Embryonic facial prominence (tissue), 1 donor: Measurements from ENCODE around the gene ARF1.

Experiments used
- DNase-seq: peaks from one replicate; pipeline ENCODE4 v3.0.0-alpha.2; 2016; ENCODE audit errors: extremely low spot score

ARF1 gene

GRCh38 chr1:228088586-228089498, 6.3 kb downstream of the ARF1 start:
- DNase-seq: no peak

- DNase-seq: no peak
Measured at GRCh38 chr1:228089519-228090380, 7.2 kb downstream of the ARF1 start.

- DNase-seq: no peak
Measured at GRCh38 chr1:228090613-228091081, 8.1 kb downstream of the ARF1 start.

DNA sequence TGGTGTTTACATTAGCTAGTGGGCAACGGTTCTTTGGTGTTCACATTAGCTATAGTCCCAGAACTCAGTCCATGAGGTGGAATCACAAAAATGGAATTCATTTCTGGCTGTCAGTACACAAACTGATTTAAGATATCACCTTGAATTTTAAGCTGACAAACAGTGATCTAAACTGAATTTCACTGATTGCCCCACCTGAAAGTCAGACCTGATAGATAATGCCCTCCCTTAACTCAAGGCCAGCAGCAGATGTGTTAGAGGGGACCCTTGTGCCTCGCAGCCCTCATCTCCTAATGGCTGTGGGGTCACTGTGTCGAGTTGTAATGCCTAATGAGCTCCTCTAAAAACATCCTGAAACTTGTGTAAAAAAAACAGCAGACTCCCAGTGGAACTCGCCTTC, 8.6 kb downstream of the ARF1 start:
- no peak for DNase-seq

GRCh38 chr1:228092342-228093049, 10.0 kb downstream of the ARF1 start:
- DNase-seq: no peak

- DNase-seq: no peak
Measured at GRCh38 chr1:228093050-228093906, 10.8 kb downstream of the ARF1 start.

DNA sequence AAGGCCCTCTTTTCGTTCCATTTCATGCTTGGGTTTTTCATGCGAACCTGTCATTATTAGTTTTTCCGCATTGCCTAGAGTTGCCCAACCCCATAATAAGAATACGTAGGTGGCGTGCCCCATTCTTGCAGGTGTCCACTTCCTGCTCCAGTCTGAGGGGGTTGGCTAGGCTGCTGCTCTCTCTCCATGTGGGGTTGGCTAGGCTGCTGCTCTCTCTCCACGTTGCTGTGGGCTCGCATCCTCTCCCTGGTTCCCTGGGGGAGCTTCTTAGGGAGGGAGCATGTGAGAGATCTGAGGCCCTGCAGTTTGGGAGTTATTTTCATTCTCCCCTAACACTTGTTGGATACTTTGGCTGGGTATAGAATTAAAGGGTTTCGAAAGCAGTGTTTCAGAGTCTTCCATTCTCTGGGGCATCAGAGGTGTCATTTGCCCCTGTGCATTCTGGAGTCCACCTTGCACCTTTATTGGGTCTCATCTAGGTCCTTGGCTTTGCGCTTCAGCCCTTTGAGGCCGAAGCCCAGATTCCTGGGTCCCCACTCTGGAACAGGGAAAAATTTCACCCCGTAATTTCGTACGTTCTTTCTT, 12.0 kb downstream of the ARF1 start:
- no peak for DNase-seq

DNA sequence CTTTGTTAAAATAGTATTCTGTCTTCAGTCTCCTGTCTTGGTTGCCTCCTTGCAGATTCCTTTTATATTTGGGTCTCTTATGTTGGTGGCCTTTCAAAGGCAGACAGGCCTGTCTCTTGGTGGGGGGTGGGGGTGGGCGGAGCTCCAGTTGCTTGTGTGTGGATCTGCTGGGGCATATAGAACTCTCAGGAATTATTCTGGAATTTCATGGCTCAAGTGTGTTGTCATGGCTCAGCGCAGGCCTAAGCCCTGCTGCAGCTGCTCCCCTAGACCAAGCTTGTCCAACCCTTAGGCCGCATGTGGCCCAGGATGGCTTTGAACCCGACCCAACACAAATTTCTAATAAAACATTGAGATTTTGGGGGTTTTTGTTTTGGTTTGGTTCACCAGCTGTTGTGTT, 12.7 kb downstream of the ARF1 start:
- no peak for DNase-seq

DNA sequence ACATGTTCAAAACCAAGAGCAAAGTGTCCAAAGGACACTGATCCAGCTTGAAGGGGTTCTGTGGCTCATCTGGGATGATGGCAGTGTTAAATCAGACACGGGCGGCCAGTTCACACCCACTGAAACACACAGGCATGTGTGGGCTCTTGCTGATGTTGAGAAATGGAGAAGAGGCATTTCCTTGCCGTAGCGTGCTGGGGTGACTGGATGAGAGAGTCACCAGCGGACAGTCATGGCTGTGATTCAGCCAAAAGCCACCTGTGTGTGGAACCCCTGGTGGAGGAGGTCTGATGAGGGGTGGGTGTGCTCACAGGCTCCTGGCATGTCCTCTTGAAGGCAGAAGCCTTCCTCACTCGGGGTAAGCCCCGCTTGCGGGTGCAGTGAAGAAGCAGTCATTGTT, 13.4 kb downstream of the ARF1 start:
- DNase-seq: no peak

GRCh38 chr1:228096416-228097332, 14.2 kb downstream of the ARF1 start:
- no peak for DNase-seq

DNA sequence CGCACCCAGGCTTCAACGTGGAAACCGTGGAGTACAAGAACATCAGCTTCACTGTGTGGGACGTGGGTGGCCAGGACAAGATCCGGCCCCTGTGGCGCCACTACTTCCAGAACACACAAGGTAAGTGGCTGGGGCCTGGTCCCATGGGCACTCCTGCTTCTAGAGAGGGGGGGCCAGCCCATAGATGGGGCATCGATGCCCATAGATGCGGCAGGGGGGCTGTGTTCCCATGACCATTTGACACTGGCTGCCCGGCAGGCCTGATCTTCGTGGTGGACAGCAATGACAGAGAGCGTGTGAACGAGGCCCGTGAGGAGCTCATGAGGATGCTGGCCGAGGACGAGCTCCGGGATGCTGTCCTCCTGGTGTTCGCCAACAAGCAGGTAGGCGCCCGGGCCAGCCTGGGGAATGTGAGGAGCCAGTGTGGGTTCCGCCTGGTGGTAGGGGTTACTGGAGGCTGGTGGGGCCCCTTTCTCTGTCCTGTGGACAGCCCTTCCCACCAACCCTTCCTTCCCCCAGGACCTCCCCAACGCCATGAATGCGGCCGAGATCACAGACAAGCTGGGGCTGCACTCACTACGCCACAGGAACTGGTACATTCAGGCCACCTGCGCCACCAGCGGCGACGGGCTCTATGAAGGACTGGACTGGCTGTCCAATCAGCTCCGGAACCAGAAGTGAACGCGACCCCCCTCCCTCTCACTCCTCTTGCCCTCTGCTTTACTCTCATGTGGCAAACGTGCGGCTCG, 15.0 kb downstream of the ARF1 start:
- no peak for DNase-seq

- no peak for DNase-seq
Measured at GRCh38 chr1:228098323-228098931, 15.9 kb downstream of the ARF1 start.

DNA sequence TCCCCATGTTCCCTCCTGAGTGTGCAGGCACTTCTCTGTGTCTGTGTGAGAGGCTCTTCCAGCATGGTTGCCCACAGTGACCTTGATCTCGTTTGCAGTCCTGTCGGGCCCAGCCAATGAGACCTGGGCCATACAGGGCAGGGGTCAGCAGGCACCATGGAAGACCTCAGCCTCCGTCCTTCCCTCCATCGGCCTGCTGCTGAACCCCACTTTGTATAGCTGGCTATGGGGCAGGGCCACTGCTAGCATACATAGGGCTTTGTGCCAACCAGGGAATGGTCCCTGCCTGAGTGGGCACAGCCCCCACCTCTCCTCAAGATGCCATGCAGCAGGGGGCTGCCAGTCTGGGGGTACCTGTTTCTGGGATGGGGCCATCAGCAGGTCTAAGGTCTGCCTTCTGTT, 16.8 kb downstream of the ARF1 start:
- no peak for DNase-seq

DNA sequence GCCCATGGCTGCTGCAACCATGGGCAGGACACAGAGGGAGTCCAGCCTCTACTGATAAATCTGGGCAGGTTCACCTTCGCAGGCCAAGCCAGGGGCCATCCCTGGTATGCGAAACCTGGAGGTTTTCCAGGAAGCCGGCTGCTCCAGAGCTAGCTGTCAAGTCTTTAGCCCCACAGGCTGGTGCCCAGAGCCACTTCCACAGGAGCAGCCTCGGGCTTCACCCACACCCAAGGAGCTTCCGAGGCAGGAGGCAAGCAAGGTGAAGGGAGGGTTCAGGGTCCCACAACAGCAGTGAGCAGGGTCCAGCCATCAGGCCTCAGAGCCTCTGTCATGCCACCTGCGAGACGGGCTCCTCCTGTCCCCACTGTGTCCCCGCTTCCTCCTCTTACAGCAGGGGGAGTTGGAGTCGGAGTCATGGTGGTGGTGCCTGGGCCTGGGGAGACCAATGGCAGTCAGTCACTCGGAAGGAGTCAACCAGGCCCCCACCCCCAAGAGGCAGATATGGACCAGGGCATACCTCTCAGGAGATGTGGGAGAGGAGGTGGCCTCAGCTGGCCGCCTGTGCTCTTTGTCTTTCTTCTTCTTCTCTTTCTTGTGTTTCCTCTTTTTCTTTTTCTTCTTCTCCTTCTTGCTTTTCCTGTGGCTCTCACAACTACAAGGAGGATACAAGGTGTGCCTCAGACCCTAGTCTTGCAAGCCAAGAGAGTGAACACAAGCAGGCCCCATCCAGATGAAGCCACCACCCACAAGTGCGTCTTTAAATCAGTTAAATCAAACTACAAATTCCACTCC, 18.5 kb downstream of the ARF1 start:
- no peak for DNase-seq

- no peak for DNase-seq
Measured at GRCh38 chr1:228101614-228101993, 19.1 kb downstream of the ARF1 start.

DNA sequence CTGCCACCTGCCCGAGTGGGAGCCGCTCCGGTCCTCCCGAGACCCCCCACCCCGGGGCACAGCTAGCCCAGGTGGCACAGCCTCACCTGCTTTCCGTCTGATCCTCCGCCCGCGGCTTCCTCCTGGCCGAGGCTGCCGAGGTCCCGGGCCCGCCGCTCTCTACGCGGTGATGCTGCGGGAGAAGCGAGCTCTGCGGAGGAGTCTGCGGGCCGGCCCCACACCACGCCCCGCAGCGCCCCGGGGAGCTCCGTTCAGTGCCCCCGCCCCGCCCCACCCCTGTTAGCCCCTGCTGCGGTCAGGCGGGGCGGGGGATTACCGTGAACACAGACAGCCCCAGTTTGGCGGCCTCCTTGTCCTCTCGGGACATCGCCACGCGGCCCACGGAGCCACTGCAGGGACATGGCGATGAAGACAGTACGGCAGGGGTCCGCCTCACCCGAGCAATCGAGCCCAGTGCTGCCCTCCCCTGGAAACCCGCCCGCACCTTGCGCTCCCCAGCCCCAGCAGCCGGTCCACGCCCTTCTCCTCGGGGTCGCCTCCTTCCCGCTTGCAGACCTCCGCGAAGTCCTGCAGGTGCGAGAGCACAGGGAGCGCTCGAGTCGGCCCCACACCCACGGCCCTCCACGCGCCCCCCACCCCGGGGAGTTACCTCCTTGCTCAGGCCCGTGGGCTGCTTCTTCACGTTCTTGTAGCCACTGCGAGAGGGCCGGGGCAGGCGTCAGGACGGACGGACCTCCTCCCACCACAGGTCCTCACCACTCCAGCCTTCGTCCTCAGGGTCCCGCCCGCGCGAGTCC, 19.7 kb downstream of the ARF1 start:
- DNase-seq: no peak
